ENCODE results near the gene SPTBN1.

- TF ChIP-seq RAD21 (IDR thresholded peaks at IDR 0.05; ENCODE audit: low read depth) (no peak), TAF1 (IDR thresholded peaks at IDR 0.05; ENCODE audit: low read depth) (no peak), NFIC (IDR thresholded peaks at IDR 0.05) (no peak), YY1 (IDR thresholded peaks at IDR 0.05; ENCODE audit: low read depth) (no peak)
These were observed 214.4 kb downstream of the SPTBN1 start for GRCh38 chr2:54670485-54671009.
